ENCODE measurements around the gene RAB44. TPM values are rescaled to one million over a fixed set of nuclear protein-coding genes. Genes with fewer than 3 reads are reported as not detected.

Gene RAB44
- polyA plus RNA-seq, 2 of the 4 experiments (the other 2 are of a cell fraction), result 0.04 to 0.09 TPM

DNA sequence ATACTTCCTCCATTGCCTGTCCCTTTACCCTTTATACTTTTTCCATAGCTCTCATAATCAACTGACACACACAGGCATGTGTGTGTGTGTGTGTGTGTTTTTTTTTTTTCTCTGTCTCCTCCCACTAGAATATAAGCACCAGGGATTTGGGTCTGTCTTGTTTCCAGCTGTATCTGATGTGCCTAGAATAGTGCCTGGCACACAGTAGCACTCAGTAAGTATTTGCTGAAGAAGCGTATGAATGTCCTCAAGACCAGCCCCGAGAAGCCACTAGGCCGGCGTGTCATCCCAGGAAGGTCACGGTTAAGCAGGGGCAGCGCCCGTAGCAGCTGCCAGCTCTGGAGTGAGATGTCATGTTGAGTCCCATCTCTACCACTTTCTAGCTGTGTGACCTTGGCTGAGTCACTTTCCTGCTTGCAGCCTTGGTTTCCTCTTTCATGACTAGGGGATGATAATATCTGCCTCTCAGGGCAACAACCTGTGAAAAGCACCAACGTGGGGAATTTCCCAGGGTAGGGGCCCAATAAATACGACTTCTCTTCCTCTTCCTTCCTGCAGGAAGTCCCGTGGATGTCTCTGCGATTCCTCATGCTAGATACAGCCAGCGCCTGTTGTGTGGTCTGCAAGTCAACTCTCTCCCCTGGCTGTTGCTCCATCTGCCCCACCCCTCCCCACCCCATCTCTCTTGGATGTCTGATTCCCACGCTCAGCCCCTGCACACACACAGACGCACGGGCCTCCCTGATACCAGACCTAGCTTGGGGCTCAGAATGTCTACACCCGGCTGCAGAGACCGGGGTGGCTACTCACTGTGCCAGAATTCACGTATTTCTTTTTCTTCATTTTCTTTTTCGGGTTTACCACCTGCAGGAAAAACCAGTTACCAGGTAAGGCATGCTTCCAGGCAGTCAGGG, 58.1 kb downstream of the RAB44 start (continued):
- TF ChIP-seq, protein P1, sequence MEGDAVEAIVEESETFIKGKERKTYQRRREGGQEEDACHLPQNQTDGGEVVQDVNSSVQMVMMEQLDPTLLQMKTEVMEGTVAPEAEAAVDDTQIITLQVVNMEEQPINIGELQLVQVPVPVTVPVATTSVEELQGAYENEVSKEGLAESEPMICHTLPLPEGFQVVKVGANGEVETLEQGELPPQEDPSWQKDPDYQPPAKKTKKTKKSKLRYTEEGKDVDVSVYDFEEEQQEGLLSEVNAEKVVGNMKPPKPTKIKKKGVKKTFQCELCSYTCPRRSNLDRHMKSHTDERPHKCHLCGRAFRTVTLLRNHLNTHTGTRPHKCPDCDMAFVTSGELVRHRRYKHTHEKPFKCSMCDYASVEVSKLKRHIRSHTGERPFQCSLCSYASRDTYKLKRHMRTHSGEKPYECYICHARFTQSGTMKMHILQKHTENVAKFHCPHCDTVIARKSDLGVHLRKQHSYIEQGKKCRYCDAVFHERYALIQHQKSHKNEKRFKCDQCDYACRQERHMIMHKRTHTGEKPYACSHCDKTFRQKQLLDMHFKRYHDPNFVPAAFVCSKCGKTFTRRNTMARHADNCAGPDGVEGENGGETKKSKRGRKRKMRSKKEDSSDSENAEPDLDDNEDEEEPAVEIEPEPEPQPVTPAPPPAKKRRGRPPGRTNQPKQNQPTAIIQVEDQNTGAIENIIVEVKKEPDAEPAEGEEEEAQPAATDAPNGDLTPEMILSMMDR (IDR thresholded peaks at IDR 0.05), result no peak

DNA sequence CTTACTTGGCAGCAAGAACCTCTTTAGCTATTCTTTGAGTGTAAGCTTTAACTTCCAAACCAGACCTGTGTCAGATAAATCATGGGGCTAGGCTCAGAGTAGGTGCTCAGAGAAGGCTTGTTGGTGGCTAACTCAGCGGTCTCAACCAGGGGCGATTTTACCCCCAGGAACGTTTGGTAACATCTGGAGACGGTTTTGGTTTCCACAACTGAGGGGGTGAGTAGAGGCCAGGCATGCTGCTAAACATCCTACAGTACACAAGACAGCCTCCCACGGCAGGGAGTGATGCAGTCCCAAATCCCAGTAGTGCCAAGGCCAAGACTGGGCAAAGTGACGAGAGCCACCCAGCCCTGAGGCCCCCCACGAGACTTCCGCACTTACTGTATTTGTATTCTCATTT, 59.2 kb downstream of the RAB44 start:
- ATAC-seq (no peak), DNase-seq (ENCODE audit: low read depth in 1 of 2, low spot score in 1 of 2) (no peak), FAIRE-seq (no peak)
- Histone ChIP-seq H3K4me3 (no peak overlapping the region), H3K9me3 (no peaks in the 10 kb centered on the region), H3K4me1 (peaks cover 21% of the 10 kb centered on the region; the same call in 2 of the 3 replicates), H3K27ac (no peak overlapping the region; a peak in 1 of 6 replicates), H3K4me2 (no peak overlapping the region)
- CTCF ChIA-PET, result interaction anchor here (1.3 to 2.3 kb wide), 2 partner anchors 9 to 138 kb away, joined by 3 to 10 read pairs; no protein-coding TSS in a partner anchor
- TF ChIP-seq, protein P2, sequence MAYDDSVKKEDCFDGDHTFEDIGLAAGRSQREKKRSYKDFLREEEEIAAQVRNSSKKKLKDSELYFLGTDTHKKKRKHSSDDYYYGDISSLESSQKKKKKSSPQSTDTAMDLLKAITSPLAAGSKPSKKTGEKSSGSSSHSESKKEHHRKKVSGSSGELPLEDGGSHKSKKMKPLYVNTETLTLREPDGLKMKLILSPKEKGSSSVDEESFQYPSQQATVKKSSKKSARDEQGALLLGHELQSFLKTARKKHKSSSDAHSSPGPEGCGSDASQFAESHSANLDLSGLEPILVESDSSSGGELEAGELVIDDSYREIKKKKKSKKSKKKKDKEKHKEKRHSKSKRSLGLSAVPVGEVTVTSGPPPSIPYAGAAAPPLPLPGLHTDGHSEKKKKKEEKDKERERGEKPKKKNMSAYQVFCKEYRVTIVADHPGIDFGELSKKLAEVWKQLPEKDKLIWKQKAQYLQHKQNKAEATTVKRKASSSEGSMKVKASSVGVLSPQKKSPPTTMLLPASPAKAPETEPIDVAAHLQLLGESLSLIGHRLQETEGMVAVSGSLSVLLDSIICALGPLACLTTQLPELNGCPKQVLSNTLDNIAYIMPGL (CRISPR knock-in tag; IDR thresholded peaks at IDR 0.05; ENCODE audit: borderline replicate concordance), result no peak
- TF ChIP-seq HOXB13 (CRISPR knock-in tag; IDR thresholded peaks at IDR 0.05; ENCODE audit: low read depth) (no peak), FOSL2 (IDR thresholded peaks at IDR 0.05) (no peak), FOSL2 (CRISPR knock-in tag; IDR thresholded peaks at IDR 0.05) (no peak), CBX8 (IDR thresholded peaks at IDR 0.05) (no peak), ZC3H11A (IDR thresholded peaks at IDR 0.05) (no peak), RARB (CRISPR knock-in tag; IDR thresholded peaks at IDR 0.05) (no peak), TFCP2L1 (CRISPR knock-in tag; IDR thresholded peaks at IDR 0.05) (no peak), NPAS2 (CRISPR knock-in tag; IDR thresholded peaks at IDR 0.05; ENCODE audit: borderline replicate concordance) (no peak), MAFK (IDR thresholded peaks at IDR 0.05; ENCODE audit: partially characterized antibody) (no peak), PHF8 (IDR thresholded peaks at IDR 0.05; ENCODE audit: borderline replicate concordance, low read depth) (no peak), HOXA7 (CRISPR knock-in tag; IDR thresholded peaks at IDR 0.05) (no peak), MYC (IDR thresholded peaks at IDR 0.05; ENCODE audit: borderline replicate concordance, low read length) (no peak), KDM1A (IDR thresholded peaks at IDR 0.05; ENCODE audit: low read depth) (no peak)
- TF ChIP-seq, protein P3, sequence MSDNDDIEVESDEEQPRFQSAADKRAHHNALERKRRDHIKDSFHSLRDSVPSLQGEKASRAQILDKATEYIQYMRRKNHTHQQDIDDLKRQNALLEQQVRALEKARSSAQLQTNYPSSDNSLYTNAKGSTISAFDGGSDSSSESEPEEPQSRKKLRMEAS (IDR thresholded peaks at IDR 0.05), result no peak
- TF ChIP-seq, protein P4, sequence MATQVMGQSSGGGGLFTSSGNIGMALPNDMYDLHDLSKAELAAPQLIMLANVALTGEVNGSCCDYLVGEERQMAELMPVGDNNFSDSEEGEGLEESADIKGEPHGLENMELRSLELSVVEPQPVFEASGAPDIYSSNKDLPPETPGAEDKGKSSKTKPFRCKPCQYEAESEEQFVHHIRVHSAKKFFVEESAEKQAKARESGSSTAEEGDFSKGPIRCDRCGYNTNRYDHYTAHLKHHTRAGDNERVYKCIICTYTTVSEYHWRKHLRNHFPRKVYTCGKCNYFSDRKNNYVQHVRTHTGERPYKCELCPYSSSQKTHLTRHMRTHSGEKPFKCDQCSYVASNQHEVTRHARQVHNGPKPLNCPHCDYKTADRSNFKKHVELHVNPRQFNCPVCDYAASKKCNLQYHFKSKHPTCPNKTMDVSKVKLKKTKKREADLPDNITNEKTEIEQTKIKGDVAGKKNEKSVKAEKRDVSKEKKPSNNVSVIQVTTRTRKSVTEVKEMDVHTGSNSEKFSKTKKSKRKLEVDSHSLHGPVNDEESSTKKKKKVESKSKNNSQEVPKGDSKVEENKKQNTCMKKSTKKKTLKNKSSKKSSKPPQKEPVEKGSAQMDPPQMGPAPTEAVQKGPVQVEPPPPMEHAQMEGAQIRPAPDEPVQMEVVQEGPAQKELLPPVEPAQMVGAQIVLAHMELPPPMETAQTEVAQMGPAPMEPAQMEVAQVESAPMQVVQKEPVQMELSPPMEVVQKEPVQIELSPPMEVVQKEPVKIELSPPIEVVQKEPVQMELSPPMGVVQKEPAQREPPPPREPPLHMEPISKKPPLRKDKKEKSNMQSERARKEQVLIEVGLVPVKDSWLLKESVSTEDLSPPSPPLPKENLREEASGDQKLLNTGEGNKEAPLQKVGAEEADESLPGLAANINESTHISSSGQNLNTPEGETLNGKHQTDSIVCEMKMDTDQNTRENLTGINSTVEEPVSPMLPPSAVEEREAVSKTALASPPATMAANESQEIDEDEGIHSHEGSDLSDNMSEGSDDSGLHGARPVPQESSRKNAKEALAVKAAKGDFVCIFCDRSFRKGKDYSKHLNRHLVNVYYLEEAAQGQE (IDR thresholded peaks at IDR 0.05), result no peak
- 79% methylated on average over 8 of the region's 8 CpGs for WGBS (ENCODE audit: missing lambda C conversion rate)
- POLR2A ChIA-PET, result no interaction called here
